ENCODE results near the gene COL4A1.

Gene COL4A1

GRCh38 chr13:110125613-110126272 is 181.2 kb downstream of the COL4A1 start:
- TF ChIP-seq ELF4 (IDR thresholded peaks at IDR 0.05) = no peak
- TF ChIP-seq SUZ12 (IDR thresholded peaks at IDR 0.05) = no peak
- TF ChIP-seq NFRKB (IDR thresholded peaks at IDR 0.05) = no peak
- TF ChIP-seq HDGF (IDR thresholded peaks at IDR 0.05; ENCODE audit: borderline replicate concordance) = no peak
- TF ChIP-seq LEF1 (IDR thresholded peaks at IDR 0.05; ENCODE audit: borderline replicate concordance) = no peak
- TF ChIP-seq PKNOX1 (IDR thresholded peaks at IDR 0.05) = no peak
- no peak for TF ChIP-seq BHLHE40 (IDR thresholded peaks at IDR 0.05; ENCODE audit: borderline replicate concordance)
- TF ChIP-seq TARDBP (IDR thresholded peaks at IDR 0.05) = no peak
- ChIA-PET POLR2A (no interaction called here), CTCF (no interaction called here)
- DNase-seq (ENCODE audit: extremely low spot score) = no peak

- ChIA-PET CTCF (no interaction called here), POLR2A (no interaction called here)
- no peak for TF ChIP-seq CTBP1 (IDR thresholded peaks at IDR 0.05; ENCODE audit: borderline replicate concordance)
- no peak for DNase-seq (ENCODE audit: extremely low spot score)
These were observed 181.8 kb downstream of the COL4A1 start for GRCh38 chr13:110125157-110125556.

GRCh38 chr13:110124201-110124940 is 182.6 kb downstream of the COL4A1 start:
- DNase-seq (ENCODE audit: extremely low spot score) = no peak
- no peak for TF ChIP-seq CTBP1 (IDR thresholded peaks at IDR 0.05; ENCODE audit: borderline replicate concordance)
- no peak for TF ChIP-seq SUZ12 (IDR thresholded peaks at IDR 0.05)
- TF ChIP-seq ARNT (IDR thresholded peaks at IDR 0.05) = no peak
- no peak for TF ChIP-seq FOXA1 (IDR thresholded peaks at IDR 0.05)
- no peak for TF ChIP-seq NFRKB (IDR thresholded peaks at IDR 0.05)
- no peak for TF ChIP-seq PKNOX1 (IDR thresholded peaks at IDR 0.05)
- no peak for TF ChIP-seq LEF1 (IDR thresholded peaks at IDR 0.05; ENCODE audit: borderline replicate concordance)
- ChIA-PET POLR2A (no interaction called here), CTCF (no interaction called here)

GRCh38 chr13:110123041-110123809 is 183.7 kb downstream of the COL4A1 start:
- POLR2A ChIA-PET = no interaction called here
- CTCF ChIA-PET = interaction anchor here (0.6 kb wide), 1 partner anchor 418 kb away, joined by 7 read pairs; no protein-coding TSS in a partner anchor
- no peak for DNase-seq (ENCODE audit: extremely low spot score)
- TF ChIP-seq L3MBTL2 (conservative IDR thresholded peaks at IDR 0.05) = no peak
- no peak for TF ChIP-seq ELF4 (IDR thresholded peaks at IDR 0.05)
- TF ChIP-seq PKNOX1 (IDR thresholded peaks at IDR 0.05) = no peak
- TF ChIP-seq ARNT (IDR thresholded peaks at IDR 0.05) = no peak
- TF ChIP-seq NFRKB (IDR thresholded peaks at IDR 0.05) = no peak
- TF ChIP-seq FOXK2 (IDR thresholded peaks at IDR 0.05) = no peak
- no peak for TF ChIP-seq BHLHE40 (IDR thresholded peaks at IDR 0.05; ENCODE audit: borderline replicate concordance)
- TF ChIP-seq HDGF (IDR thresholded peaks at IDR 0.05; ENCODE audit: borderline replicate concordance) = no peak
- no peak for TF ChIP-seq TARDBP (IDR thresholded peaks at IDR 0.05)
- TF ChIP-seq SP1 (IDR thresholded peaks at IDR 0.05) = no peak
- no peak for TF ChIP-seq CTBP1 (IDR thresholded peaks at IDR 0.05; ENCODE audit: borderline replicate concordance)
- TF ChIP-seq ZNF384 (IDR thresholded peaks at IDR 0.05) = no peak
- TF ChIP-seq SUZ12 (IDR thresholded peaks at IDR 0.05) = no peak
- no peak for TF ChIP-seq FOXM1 (IDR thresholded peaks at IDR 0.05; ENCODE audit: borderline replicate concordance)
- no peak for TF ChIP-seq FOXA1 (IDR thresholded peaks at IDR 0.05)
- no peak for TF ChIP-seq LEF1 (IDR thresholded peaks at IDR 0.05; ENCODE audit: borderline replicate concordance)

- no peak for DNase-seq (ENCODE audit: extremely low spot score)
- TF ChIP-seq FOXM1 (IDR thresholded peaks at IDR 0.05; ENCODE audit: borderline replicate concordance) = no peak
- TF ChIP-seq SP1 (IDR thresholded peaks at IDR 0.05) = no peak
- TF ChIP-seq HDGF (IDR thresholded peaks at IDR 0.05; ENCODE audit: borderline replicate concordance) = no peak
- no peak for TF ChIP-seq NFRKB (IDR thresholded peaks at IDR 0.05)
- TF ChIP-seq TARDBP (IDR thresholded peaks at IDR 0.05) = no peak
- no peak for TF ChIP-seq PKNOX1 (IDR thresholded peaks at IDR 0.05)
- TF ChIP-seq FOXK2 (IDR thresholded peaks at IDR 0.05) = no peak
- TF ChIP-seq FOXA1 (IDR thresholded peaks at IDR 0.05) = no peak
- TF ChIP-seq ZNF384 (IDR thresholded peaks at IDR 0.05) = no peak
- TF ChIP-seq SUZ12 (IDR thresholded peaks at IDR 0.05) = no peak
- no peak for TF ChIP-seq ELF4 (IDR thresholded peaks at IDR 0.05)
- ChIA-PET CTCF (no interaction called here), POLR2A (no interaction called here)
These were observed 185.4 kb downstream of the COL4A1 start for GRCh38 chr13:110121422-110122083.

Measured in HEK293T (cell line).